OCI-LY1 (cell line): ENCODE results near the gene PHF24.

Experiments used
- H2AFZ ChIP-seq: fragments of 200-600 bp; sonication (generic), shearing (Covaris generic); 2 replicates; pipeline ENCODE4 v1.6.0; 2014; ENCODE audit warnings: antibody characterized with exemption, mild to moderate bottlenecking, low read length
- H3F3A ChIP-seq: fragments of 200-600 bp; sonication (generic), shearing (Covaris generic); 2 replicates; pipeline ENCODE4 v1.6.0; 2014; ENCODE audit warnings: mild to moderate bottlenecking, antibody characterized with exemption, low read length, moderate library complexity; ENCODE audit not compliant: insufficient read depth
- H3K27ac ChIP-seq: fragments of 200-600 bp; sonication (generic); 2 replicates; pipeline ENCODE4 v1.5.1; 2014; ENCODE audit warnings: low read length, mixed run types, mild to moderate bottlenecking, low read depth; ENCODE audit not compliant: poor library complexity, severe bottlenecking
- H3K27me3 ChIP-seq: fragments of 200-600 bp; sonication (generic); 2 replicates; pipeline ENCODE4 v1.6.0; 2014; ENCODE audit warnings: antibody characterized with exemption, mild to moderate bottlenecking, low read length, moderate library complexity; ENCODE audit not compliant: insufficient read depth
- H3K36me3 ChIP-seq: fragments of 200-600 bp; sonication (generic); 2 replicates; pipeline ENCODE4 v1.6.1; 2014; ENCODE audit warnings: mild to moderate bottlenecking, antibody characterized with exemption, low read length, moderate library complexity, mixed read lengths; ENCODE audit not compliant: insufficient read depth
- H3K4me1 ChIP-seq: fragments of 200-600 bp; sonication (generic); 2 replicates; pipeline ENCODE4 v1.5.1; 2014; ENCODE audit warnings: mild to moderate bottlenecking, low read length, moderate library complexity; ENCODE audit not compliant: insufficient read depth, severe bottlenecking
- H3K4me2 ChIP-seq: fragments of 200-600 bp; sonication (generic), shearing (Covaris generic); 2 replicates; pipeline ENCODE4 v1.6.1; 2014; ENCODE audit warnings: low read length
- H3K4me3 ChIP-seq: fragments of 200-600 bp; sonication (generic); 2 replicates; pipeline ENCODE4 v1.5.1; 2014; ENCODE audit warnings: low read length, low read depth, mild to moderate bottlenecking, mixed read lengths; ENCODE audit not compliant: poor library complexity, severe bottlenecking
- H3K79me2 ChIP-seq: fragments of 200-600 bp; shearing (Covaris generic); 2 replicates; pipeline ENCODE4 v1.6.1; 2016; ENCODE audit warnings: mixed run types, low read length, mixed read lengths; ENCODE audit not compliant: insufficient read depth
- H3K9ac ChIP-seq: fragments of 200-600 bp; sonication (generic), shearing (Covaris generic); 2 replicates; pipeline ENCODE4 v1.6.1; 2014; ENCODE audit warnings: mild to moderate bottlenecking, low read length, mixed read lengths
- H3K9me2 ChIP-seq: fragments of 200-600 bp; sonication (generic), shearing (Covaris generic); 2 replicates; pipeline ENCODE4 v1.6.1; 2014; ENCODE audit warnings: low read depth, mild to moderate bottlenecking, low read length, mixed read lengths
- H3K9me3 ChIP-seq: fragments of 200-600 bp; shearing (Covaris generic); 2 replicates; pipeline ENCODE4 v1.6.1; 2014; ENCODE audit warnings: low read length, mixed read lengths
- H4K20me1 ChIP-seq: fragments of 200-600 bp; sonication (generic), shearing (Covaris generic); 2 replicates; pipeline ENCODE4 v1.6.0; 2016; ENCODE audit warnings: mild to moderate bottlenecking, low read length; ENCODE audit not compliant: insufficient read depth
- EZH2 ChIP-seq: fragments of 200-600 bp; sonication (generic), shearing (Covaris generic); IDR thresholded peaks from 2 replicates; pipeline ENCODE4 v1.8.0; 2017; ENCODE audit warnings: borderline replicate concordance, mixed run types, mild to moderate bottlenecking, antibody characterized with exemption, low read length, moderate library complexity, mixed read lengths
- TF ChIP-seq, protein P1 (sequence below): fragments of 200-600 bp; sonication (generic), shearing (Covaris generic); IDR thresholded peaks from 2 replicates; pipeline ENCODE4 v1.5.1; 2017; ENCODE audit warnings: mild to moderate bottlenecking, antibody characterized with exemption, low read length, moderate library complexity, mixed read lengths

The PHF24 gene

DNA sequence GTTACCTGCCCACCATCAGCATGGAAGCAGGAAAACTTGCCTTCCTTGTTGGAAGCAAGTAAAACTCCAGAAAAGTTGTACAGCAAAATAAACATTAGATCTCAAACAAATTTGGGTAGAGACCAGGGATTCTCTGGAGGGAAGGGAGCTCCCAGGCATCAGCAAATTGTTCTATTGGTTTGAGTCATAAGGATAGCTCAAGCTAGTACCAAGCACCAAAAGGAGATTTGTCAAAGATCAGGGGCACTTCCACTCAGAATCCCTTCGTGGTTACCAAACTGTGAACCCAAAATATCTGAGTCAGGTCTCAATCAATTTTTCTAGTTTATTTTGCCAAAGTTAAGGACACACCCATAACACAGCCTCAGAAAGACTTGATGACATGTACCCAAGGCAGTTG lies 69.3 kb downstream of the PHF24 start:
- Histone ChIP-seq H3K9me2 (no peaks in the 10 kb centered on the region), H3K9ac (no peak overlapping the region), H3K9me3 (no peaks in the 10 kb centered on the region), H3K27me3 (no peaks in the 10 kb centered on the region), H3K79me2 (no peaks in the 10 kb centered on the region), H3K4me2 (no peak overlapping the region), H3K27ac (no peak overlapping the region), H3K36me3 (no peaks in the 10 kb centered on the region), H3F3A (no peaks in the 10 kb centered on the region), H4K20me1 (no peaks in the 10 kb centered on the region), H2AFZ (no peak overlapping the region), H3K4me1 (no peaks in the 10 kb centered on the region), H3K4me3 (no peak overlapping the region)
- TF ChIP-seq, protein P1, sequence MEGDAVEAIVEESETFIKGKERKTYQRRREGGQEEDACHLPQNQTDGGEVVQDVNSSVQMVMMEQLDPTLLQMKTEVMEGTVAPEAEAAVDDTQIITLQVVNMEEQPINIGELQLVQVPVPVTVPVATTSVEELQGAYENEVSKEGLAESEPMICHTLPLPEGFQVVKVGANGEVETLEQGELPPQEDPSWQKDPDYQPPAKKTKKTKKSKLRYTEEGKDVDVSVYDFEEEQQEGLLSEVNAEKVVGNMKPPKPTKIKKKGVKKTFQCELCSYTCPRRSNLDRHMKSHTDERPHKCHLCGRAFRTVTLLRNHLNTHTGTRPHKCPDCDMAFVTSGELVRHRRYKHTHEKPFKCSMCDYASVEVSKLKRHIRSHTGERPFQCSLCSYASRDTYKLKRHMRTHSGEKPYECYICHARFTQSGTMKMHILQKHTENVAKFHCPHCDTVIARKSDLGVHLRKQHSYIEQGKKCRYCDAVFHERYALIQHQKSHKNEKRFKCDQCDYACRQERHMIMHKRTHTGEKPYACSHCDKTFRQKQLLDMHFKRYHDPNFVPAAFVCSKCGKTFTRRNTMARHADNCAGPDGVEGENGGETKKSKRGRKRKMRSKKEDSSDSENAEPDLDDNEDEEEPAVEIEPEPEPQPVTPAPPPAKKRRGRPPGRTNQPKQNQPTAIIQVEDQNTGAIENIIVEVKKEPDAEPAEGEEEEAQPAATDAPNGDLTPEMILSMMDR = no peak
- no peak for TF ChIP-seq EZH2

DNA sequence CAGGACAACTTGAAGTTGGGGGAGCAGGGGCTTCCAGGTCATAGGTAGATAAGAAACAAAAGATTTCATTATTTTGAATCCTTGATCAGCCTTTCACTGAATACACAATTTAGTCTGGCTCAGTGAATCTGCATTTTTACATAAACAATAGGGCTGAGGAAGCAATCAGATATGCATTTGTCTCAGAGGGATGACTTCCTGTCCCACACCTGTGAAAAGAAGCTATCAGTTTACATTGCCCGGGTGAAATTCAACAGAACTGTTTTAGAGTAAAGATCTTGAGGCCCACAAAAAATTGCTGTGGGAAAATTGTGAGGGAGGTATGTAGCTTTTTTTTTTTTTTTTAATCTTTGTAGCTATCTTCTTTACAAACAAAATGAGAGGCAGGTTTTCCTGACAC lies 69.8 kb downstream of the PHF24 start:
- no peaks in the 10 kb centered on the region for H3K9me3 ChIP-seq
- H3K9me2 ChIP-seq = no peaks in the 10 kb centered on the region
- no peak overlapping the region for H3K4me2 ChIP-seq
- H3K79me2 ChIP-seq = no peaks in the 10 kb centered on the region
- no peaks in the 10 kb centered on the region for H4K20me1 ChIP-seq
- H2AFZ ChIP-seq = no peak overlapping the region
- no peaks in the 10 kb centered on the region for H3F3A ChIP-seq
- H3K9ac ChIP-seq = no peak overlapping the region
- H3K36me3 ChIP-seq = no peaks in the 10 kb centered on the region
- TF ChIP-seq, protein P1 = no peak
- TF ChIP-seq EZH2 = no peak
- H3K27me3 ChIP-seq = no peaks in the 10 kb centered on the region
- no peaks in the 10 kb centered on the region for H3K4me1 ChIP-seq
- no peak overlapping the region for H3K4me3 ChIP-seq
- no peak overlapping the region for H3K27ac ChIP-seq

DNA sequence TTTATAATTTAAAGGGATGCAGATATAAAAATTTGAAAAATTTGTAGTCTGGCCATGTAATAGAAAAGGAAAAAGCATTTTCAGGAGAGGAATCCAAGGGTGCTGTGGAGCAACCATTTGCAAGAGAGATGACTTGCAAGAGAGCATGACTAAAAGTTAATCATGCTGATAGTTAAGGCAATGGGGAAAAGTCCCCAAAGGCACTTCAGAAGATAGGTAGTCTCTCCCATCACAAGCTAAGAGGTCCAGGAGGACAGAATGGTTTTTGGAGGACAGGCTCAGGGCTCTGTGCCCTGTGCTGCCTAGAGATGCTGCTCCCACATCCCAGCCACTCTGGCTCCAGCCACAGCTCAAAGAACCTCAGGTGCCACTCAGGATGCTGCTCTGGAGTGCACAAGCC lies 70.3 kb downstream of the PHF24 start:
- Histone ChIP-seq H3K9ac (no peak overlapping the region), H3K9me3 (no peaks in the 10 kb centered on the region)

More for the DNA sequence above, 70.3 kb downstream of the PHF24 start:
- Histone ChIP-seq H4K20me1 (no peaks in the 10 kb centered on the region), H3K27me3 (no peaks in the 10 kb centered on the region), H3K4me2 (no peak overlapping the region), H3K9me2 (no peaks in the 10 kb centered on the region), H3K4me1 (no peaks in the 10 kb centered on the region), H3K27ac (no peak overlapping the region), H3F3A (no peaks in the 10 kb centered on the region), H3K79me2 (no peaks in the 10 kb centered on the region), H2AFZ (no peak overlapping the region), H3K36me3 (no peaks in the 10 kb centered on the region), H3K4me3 (no peak overlapping the region)
- no peak for TF ChIP-seq EZH2
- TF ChIP-seq, protein P1 = no peak
